Measurements from ENCODE around the gene POLRMT.

DNA sequence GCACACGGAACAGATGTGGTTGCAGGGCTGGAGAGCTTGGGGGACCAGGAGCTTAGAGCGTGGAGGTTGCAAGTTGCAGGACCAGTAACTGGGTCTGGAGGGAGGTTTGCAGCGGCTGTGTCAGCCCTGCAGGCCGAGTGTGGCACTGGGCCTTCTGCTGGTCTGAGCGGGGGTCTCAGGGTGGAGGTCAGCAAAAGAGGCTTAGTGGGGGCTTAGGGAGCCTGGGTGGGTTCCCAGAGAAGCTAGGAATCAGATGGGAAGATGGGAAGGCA is 49.4 kb downstream of the POLRMT start:
- TF ChIP-seq, protein P1, sequence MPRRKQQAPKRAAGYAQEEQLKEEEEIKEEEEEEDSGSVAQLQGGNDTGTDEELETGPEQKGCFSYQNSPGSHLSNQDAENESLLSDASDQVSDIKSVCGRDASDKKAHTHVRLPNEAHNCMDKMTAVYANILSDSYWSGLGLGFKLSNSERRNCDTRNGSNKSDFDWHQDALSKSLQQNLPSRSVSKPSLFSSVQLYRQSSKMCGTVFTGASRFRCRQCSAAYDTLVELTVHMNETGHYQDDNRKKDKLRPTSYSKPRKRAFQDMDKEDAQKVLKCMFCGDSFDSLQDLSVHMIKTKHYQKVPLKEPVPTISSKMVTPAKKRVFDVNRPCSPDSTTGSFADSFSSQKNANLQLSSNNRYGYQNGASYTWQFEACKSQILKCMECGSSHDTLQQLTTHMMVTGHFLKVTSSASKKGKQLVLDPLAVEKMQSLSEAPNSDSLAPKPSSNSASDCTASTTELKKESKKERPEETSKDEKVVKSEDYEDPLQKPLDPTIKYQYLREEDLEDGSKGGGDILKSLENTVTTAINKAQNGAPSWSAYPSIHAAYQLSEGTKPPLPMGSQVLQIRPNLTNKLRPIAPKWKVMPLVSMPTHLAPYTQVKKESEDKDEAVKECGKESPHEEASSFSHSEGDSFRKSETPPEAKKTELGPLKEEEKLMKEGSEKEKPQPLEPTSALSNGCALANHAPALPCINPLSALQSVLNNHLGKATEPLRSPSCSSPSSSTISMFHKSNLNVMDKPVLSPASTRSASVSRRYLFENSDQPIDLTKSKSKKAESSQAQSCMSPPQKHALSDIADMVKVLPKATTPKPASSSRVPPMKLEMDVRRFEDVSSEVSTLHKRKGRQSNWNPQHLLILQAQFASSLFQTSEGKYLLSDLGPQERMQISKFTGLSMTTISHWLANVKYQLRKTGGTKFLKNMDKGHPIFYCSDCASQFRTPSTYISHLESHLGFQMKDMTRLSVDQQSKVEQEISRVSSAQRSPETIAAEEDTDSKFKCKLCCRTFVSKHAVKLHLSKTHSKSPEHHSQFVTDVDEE (CRISPR knock-in tag; IDR thresholded peaks at IDR 0.05) = no peak
- no peak for TF ChIP-seq ZFP3 (CRISPR knock-in tag; IDR thresholded peaks at IDR 0.05)
- TF ChIP-seq BACH2 (CRISPR knock-in tag; IDR thresholded peaks at IDR 0.05; ENCODE audit: borderline replicate concordance) = no peak
- TF ChIP-seq, protein P2, sequence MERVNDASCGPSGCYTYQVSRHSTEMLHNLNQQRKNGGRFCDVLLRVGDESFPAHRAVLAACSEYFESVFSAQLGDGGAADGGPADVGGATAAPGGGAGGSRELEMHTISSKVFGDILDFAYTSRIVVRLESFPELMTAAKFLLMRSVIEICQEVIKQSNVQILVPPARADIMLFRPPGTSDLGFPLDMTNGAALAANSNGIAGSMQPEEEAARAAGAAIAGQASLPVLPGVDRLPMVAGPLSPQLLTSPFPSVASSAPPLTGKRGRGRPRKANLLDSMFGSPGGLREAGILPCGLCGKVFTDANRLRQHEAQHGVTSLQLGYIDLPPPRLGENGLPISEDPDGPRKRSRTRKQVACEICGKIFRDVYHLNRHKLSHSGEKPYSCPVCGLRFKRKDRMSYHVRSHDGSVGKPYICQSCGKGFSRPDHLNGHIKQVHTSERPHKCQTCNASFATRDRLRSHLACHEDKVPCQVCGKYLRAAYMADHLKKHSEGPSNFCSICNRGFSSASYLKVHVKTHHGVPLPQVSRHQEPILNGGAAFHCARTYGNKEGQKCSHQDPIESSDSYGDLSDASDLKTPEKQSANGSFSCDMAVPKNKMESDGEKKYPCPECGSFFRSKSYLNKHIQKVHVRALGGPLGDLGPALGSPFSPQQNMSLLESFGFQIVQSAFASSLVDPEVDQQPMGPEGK (CRISPR knock-in tag; IDR thresholded peaks at IDR 0.05; ENCODE audit: borderline replicate concordance) = no peak
- TF ChIP-seq ESRRG (CRISPR knock-in tag; IDR thresholded peaks at IDR 0.05) = no peak

Measured in SK-N-SH treated with all-trans-retinoic acid at 6 μM for 48 hours (cell line).